A673 (cell line): Measurements from ENCODE around the gene ADAMTS3.

Experiments
- CTCF ChIP-seq: fragments of 300-800, 200-600 bp; sonication (generic); conservative IDR thresholded peaks from 2 replicates; pipeline ENCODE4 v1.5.1; 2017; ENCODE audit warnings: low read depth, mild to moderate bottlenecking, antibody characterized with exemption, low read length, moderate library complexity, mixed read lengths
- EZH2 ChIP-seq: fragments of 200-600 bp; sonication (generic); IDR thresholded peaks from 2 replicates; pipeline ENCODE4 v1.6.1; 2017; ENCODE audit warnings: borderline replicate concordance, low read depth, mild to moderate bottlenecking, mixed read lengths, antibody characterized with exemption, low read length; ENCODE audit not compliant: poor library complexity, severe bottlenecking

- no peak for TF ChIP-seq CTCF
- no peak for TF ChIP-seq EZH2
These were observed 329.4 kb downstream of the ADAMTS3 start for GRCh38 chr4:72239487-72240116.
